HCT116 (cell line): ENCODE measurements around the gene CELSR3. TPM values are rescaled to one million over a fixed set of nuclear protein-coding genes. Genes with fewer than 3 reads are reported as not detected.

Experiments
- ATAC-seq: fragments of 200-7000 bp; cut with Tn5 transposase; 2 replicates; pipeline ENCODE4 v1.9.1; 2020; ENCODE audit warnings: mild to moderate bottlenecking, moderate library complexity
- BruUV-seq: library from RNA; stranded (reverse); fragments of 400-500 nt; replicated peaks from 2 replicates; lab custom pipeline; 2021; lab: Mats Ljungman, UMichigan
- CTCF ChIA-PET: fragments of 300-600 bp; sonication (Branson Sonifier 250); formaldehyde crosslinking; loops from one replicate; lab custom pipeline; 2021; ENCODE audit warnings: antibody characterized with exemption; lab: Charles Lee
- POLR2A ChIA-PET: fragments of 300-600, 350-600 bp; sonication (Branson Sonifier 250); formaldehyde crosslinking; loops from one replicate; lab custom pipeline; 2021; ENCODE audit warnings: antibody characterized with exemption; lab: Charles Lee
- RAD21 ChIA-PET, 2 experiments: fragments of 300-600 bp; sonication (Branson Sonifier 250); formaldehyde crosslinking; loops; one replicate each; lab custom pipeline; 2023; ENCODE audit warnings: low total read pairs in 2 of 2; ENCODE audit not compliant: uncharacterized antibody in 2 of 2, unreplicated experiment in 2 of 2, low non-redundant PET in 1 of 2; lab: Charles Lee
- DNase-seq: peaks from one replicate; pipeline ENCODE4 v3.0.0-alpha.2; 2010; ENCODE audit warnings: low read depth, low spot score
- H2AFZ ChIP-seq: fragments of 200-600 bp; shearing (Covaris generic), sonication (generic); 2 replicates; pipeline ENCODE4 v1.6.1; 2017; ENCODE audit warnings: low read depth, mixed run types, mixed read lengths, antibody characterized with exemption, low read length; ENCODE audit not compliant: poor library complexity, severe bottlenecking
- H3K27ac ChIP-seq: 2 replicates; pipeline ENCODE4 v1.5.1; 2012; ENCODE audit warnings: low read depth, low read length
- H3K27me3 ChIP-seq: fragments of 200-600 bp; sonication (generic); 2 replicates; pipeline ENCODE4 v1.6.1; 2016; ENCODE audit warnings: mixed run types, low read length, mixed read lengths; ENCODE audit not compliant: insufficient read depth
- H3K36me3 ChIP-seq, 2 experiments: fragments of 200-500 bp in 1 of 2; fragments of 200-600 bp in 1 of 2; sonication (Bioruptor generic) in 1 of 2; sonication (generic) in 1 of 2; 2 replicates each; pipeline versions ENCODE4 v1.5.1 to v1.6.1; 2014 to 2016; ENCODE audit warnings: low read length in 2 of 2, inconsistent platforms in 1 of 2, mixed read lengths in 1 of 2, mixed run types in 1 of 2; ENCODE audit not compliant: insufficient read depth in 2 of 2, control insufficient read depth in 1 of 2
- H3K4me1 ChIP-seq, 2 experiments: fragments of 200-600 bp in 1 of 2; sonication (generic) in 1 of 2; 2 replicates each; pipeline versions ENCODE4 v1.5.1 to v1.6.1; 2012 to 2017; ENCODE audit warnings: low read length in 2 of 2, inconsistent platforms in 1 of 2, mild to moderate bottlenecking in 1 of 2, mixed read lengths in 1 of 2, mixed run types in 1 of 2, moderate library complexity in 1 of 2; ENCODE audit not compliant: insufficient read depth in 2 of 2, control insufficient read depth in 1 of 2
- H3K4me2 ChIP-seq: fragments of 200-600 bp; sonication (generic); 2 replicates; pipeline ENCODE4 v1.6.1; 2017; ENCODE audit warnings: mixed run types, low read length, mixed read lengths
- H3K4me3 ChIP-seq, 2 experiments: fragments of 200-600 bp in 1 of 2; sonication (generic) in 1 of 2; replicated peaks in 1 of 2; 2 replicates each; pipeline ENCODE4 v1.5.1; 2011 to 2016; ENCODE audit warnings: low read length in 2 of 2, control low read depth in 1 of 2, low read depth in 1 of 2, mild to moderate bottlenecking in 1 of 2, mixed read lengths in 1 of 2, mixed run types in 1 of 2
- H3K79me2 ChIP-seq: fragments of 200-600 bp; sonication (generic); 2 replicates; pipeline ENCODE4 v1.6.1; 2017; ENCODE audit warnings: mild to moderate bottlenecking, mixed run types, low read length, moderate library complexity, mixed read lengths; ENCODE audit not compliant: insufficient read depth
- H3K9ac ChIP-seq: fragments of 200-600 bp; sonication (generic); 2 replicates; pipeline ENCODE4 v1.6.1; 2016; ENCODE audit warnings: low read length, mixed read lengths
- H3K9me2 ChIP-seq: fragments of 200-600 bp; sonication (generic), shearing (Covaris generic); 2 replicates; pipeline ENCODE4 v1.6.1; 2017; ENCODE audit warnings: mixed run types, mild to moderate bottlenecking, moderate library complexity; ENCODE audit not compliant: insufficient read depth
- H3K9me3 ChIP-seq, 2 experiments: fragments of 200-500 bp in 1 of 2; fragments of 200-600 bp in 1 of 2; sonication (Bioruptor generic) in 1 of 2; sonication (generic) in 1 of 2; 2 replicates each; pipeline ENCODE4 v1.6.1; 2014 to 2017; ENCODE audit warnings: low read length in 2 of 2, mixed read lengths in 2 of 2, inconsistent platforms in 1 of 2, low read depth in 1 of 2, mild to moderate bottlenecking in 1 of 2, mixed run types in 1 of 2, moderate library complexity in 1 of 2; ENCODE audit not compliant: control insufficient read depth in 1 of 2, insufficient read depth in 1 of 2
- H4K20me1 ChIP-seq: fragments of 200-600 bp; sonication (generic), shearing (Covaris generic); 2 replicates; pipeline ENCODE4 v1.6.1; 2017; ENCODE audit warnings: mixed run types, mild to moderate bottlenecking, moderate library complexity; ENCODE audit not compliant: insufficient read depth
- CTCF ChIP-seq, 3 experiments: fragments of 200-600 bp in 1 of 3; sonication (generic) in 1 of 3; IDR thresholded peaks in 2 of 3; conservative IDR thresholded peaks in 1 of 3; 2 replicates each; pipeline ENCODE4 v1.5.1; 2012 to 2017; ENCODE audit warnings: low read depth in 2 of 3, low read length in 2 of 3, antibody characterized with exemption in 1 of 3, borderline replicate concordance in 1 of 3, control low read depth in 1 of 3, mild to moderate bottlenecking in 1 of 3, mixed read lengths in 1 of 3, mixed run types in 1 of 3, moderate library complexity in 1 of 3; ENCODE audit not compliant: insufficient read depth in 1 of 3
- EZH2 ChIP-seq: fragments of 200-600 bp; sonication (generic); IDR thresholded peaks from 2 replicates; pipeline ENCODE4 v1.6.1; 2017; ENCODE audit warnings: antibody characterized with exemption, mixed run types
- EZH2phosphoT487 ChIP-seq: fragments of 200-600 bp; IDR thresholded peaks from 2 replicates; pipeline ENCODE4 v1.6.1; 2018; ENCODE audit warnings: antibody characterized with exemption, borderline replicate concordance
- FOSL1 ChIP-seq: IDR thresholded peaks from 2 replicates; pipeline ENCODE4 v1.6.1; 2012; ENCODE audit warnings: low read depth
- JUND ChIP-seq: IDR thresholded peaks from 2 replicates; pipeline ENCODE4 v1.6.1; 2012
- POLR2AphosphoS5 ChIP-seq: IDR thresholded peaks from 2 replicates; pipeline ENCODE4 v1.6.1; 2011; ENCODE audit warnings: mild to moderate bottlenecking, low read depth, low read length, moderate library complexity
- RAD21 ChIP-seq: IDR thresholded peaks from 2 replicates; pipeline ENCODE4 v1.6.1; 2012; ENCODE audit warnings: low read depth, mild to moderate bottlenecking
- REST ChIP-seq: IDR thresholded peaks from 2 replicates; pipeline ENCODE4 v1.6.1; 2012; ENCODE audit warnings: low read depth
- SIN3A ChIP-seq: IDR thresholded peaks from 2 replicates; pipeline ENCODE4 v1.6.1; 2012; ENCODE audit warnings: low read depth
- TCF7L2 ChIP-seq: IDR thresholded peaks from 2 replicates; pipeline ENCODE4 v1.7.0; 2011; ENCODE audit warnings: borderline replicate concordance, inconsistent platforms; ENCODE audit not compliant: insufficient read depth, insufficient read length; ENCODE audit errors: extremely low read depth
- YY1 ChIP-seq: IDR thresholded peaks from 2 replicates; pipeline ENCODE4 v1.6.1; 2011; ENCODE audit warnings: low read length, low read depth, moderate library complexity, mild to moderate bottlenecking; ENCODE audit not compliant: insufficient replicate concordance; ENCODE audit errors: extremely low read depth
- ZFX ChIP-seq: fragments of 450-650 bp; IDR thresholded peaks from 2 replicates; pipeline ENCODE4 v1.6.1; 2017
- ZNF274 ChIP-seq: fragments of 200-500 bp; sonication (Bioruptor generic); IDR thresholded peaks from 2 replicates; pipeline ENCODE4 v1.6.1; 2014; ENCODE audit warnings: mild to moderate bottlenecking, low read depth, low read length, inconsistent platforms
- intact Hi-C: fragments of 100-400 bp; cut with micrococcal nuclease; formaldehyde crosslinking; loops from 2 replicates; pipeline ENCODE4 v1.10.0; 2022
- total RNA-seq: library from RNA; stranded (reverse); gene quantifications from one replicate; pipeline ENCODE4 v1.2.1, GENCODE V29; 2021; ENCODE audit not compliant: unreplicated experiment
- TF ChIP-seq, protein P1 (sequence below): IDR thresholded peaks from 2 replicates; pipeline ENCODE4 v1.6.1; 2011; ENCODE audit warnings: mild to moderate bottlenecking, low read length, moderate library complexity; ENCODE audit not compliant: insufficient replicate concordance; ENCODE audit errors: extremely low read depth
- TF ChIP-seq, protein P2 (sequence below): IDR thresholded peaks from 2 replicates; pipeline ENCODE4 v1.6.1; 2012
- TF ChIP-seq, protein P3 (sequence below): IDR thresholded peaks from 2 replicates; pipeline ENCODE4 v1.6.1; 2012

The CELSR3 gene
- total RNA-seq, 1 experiment from 2014 or later, result 7.8 TPM

GRCh38 chr3:48593337-48593736, 69.3 kb downstream of the CELSR3 start:
- Histone ChIP-seq H2AFZ (no peak overlapping the region), H3K27ac (no peak overlapping the region), H3K79me2 (no peaks in the 10 kb centered on the region), H3K27me3 (no peaks in the 10 kb centered on the region), H3K9ac (no peak overlapping the region), H3K36me3 (peaks cover 0 to 7% of the 10 kb centered on the region in 2 experiments; a peak in 1 of 4 replicates), H3K4me2 (no peak overlapping the region), H3K4me1 (peaks cover 11 to 21% of the 10 kb centered on the region in 2 experiments), H3K9me3 (no peaks in the 10 kb centered on the region), H3K9me2 (no peaks in the 10 kb centered on the region), H4K20me1 (no peaks in the 10 kb centered on the region), H3K4me3 (no peak overlapping the region)
- ChIA-PET CTCF (no interaction called here), RAD21 (no interaction called here), POLR2A (no interaction called here)
- intact Hi-C loops, result no loop called here
- DNase-seq (no peak), ATAC-seq (no peak)
- BruUV-seq, result no TSS peak
- TF ChIP-seq TCF7L2, result no peak
- no peak for TF ChIP-seq FOSL1
- TF ChIP-seq, protein P1, sequence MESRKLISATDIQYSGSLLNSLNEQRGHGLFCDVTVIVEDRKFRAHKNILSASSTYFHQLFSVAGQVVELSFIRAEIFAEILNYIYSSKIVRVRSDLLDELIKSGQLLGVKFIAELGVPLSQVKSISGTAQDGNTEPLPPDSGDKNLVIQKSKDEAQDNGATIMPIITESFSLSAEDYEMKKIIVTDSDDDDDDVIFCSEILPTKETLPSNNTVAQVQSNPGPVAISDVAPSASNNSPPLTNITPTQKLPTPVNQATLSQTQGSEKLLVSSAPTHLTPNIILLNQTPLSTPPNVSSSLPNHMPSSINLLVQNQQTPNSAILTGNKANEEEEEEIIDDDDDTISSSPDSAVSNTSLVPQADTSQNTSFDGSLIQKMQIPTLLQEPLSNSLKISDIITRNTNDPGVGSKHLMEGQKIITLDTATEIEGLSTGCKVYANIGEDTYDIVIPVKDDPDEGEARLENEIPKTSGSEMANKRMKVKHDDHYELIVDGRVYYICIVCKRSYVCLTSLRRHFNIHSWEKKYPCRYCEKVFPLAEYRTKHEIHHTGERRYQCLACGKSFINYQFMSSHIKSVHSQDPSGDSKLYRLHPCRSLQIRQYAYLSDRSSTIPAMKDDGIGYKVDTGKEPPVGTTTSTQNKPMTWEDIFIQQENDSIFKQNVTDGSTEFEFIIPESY, result no peak
- TF ChIP-seq, protein P2, sequence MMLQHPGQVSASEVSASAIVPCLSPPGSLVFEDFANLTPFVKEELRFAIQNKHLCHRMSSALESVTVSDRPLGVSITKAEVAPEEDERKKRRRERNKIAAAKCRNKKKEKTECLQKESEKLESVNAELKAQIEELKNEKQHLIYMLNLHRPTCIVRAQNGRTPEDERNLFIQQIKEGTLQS, result no peak
- TF ChIP-seq EZH2phosphoT487, result no peak
- TF ChIP-seq RAD21, result no peak
- TF ChIP-seq REST, result no peak
- no peak for TF ChIP-seq YY1
- no peak for TF ChIP-seq JUND
- TF ChIP-seq ZNF274, result no peak
- no peak for TF ChIP-seq SIN3A
- no peak for TF ChIP-seq ZFX
- no peak for TF ChIP-seq EZH2
- no peak for TF ChIP-seq POLR2AphosphoS5
- no peak for TF ChIP-seq CTCF (IDR thresholded peaks at IDR 0.05 in 2 of 3, conservative IDR thresholded peaks at IDR 0.05 in 1 of 3; ENCODE audit: borderline replicate concordance in 1 of 3, insufficient read depth in 1 of 3, low read depth in 2 of 3, low read length in 2 of 3)
- TF ChIP-seq, protein P3, sequence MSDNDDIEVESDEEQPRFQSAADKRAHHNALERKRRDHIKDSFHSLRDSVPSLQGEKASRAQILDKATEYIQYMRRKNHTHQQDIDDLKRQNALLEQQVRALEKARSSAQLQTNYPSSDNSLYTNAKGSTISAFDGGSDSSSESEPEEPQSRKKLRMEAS, result no peak
